Memory B cell (primary cell): ENCODE results near the gene SORCS2.

Experiments
- ATAC-seq: fragments of 150-1000 bp; cut with Tn5 transposase; 2 replicates; pipeline ENCODE4 v1.10.0; 2021; ENCODE audit warnings: low read depth, mild to moderate bottlenecking, moderate library complexity
- DNase-seq, 2 donors: peaks; one replicate each; pipeline ENCODE4 v3.0.0; 2022; ENCODE audit warnings: low spot score in 2 of 2
- H3K27ac Mint-ChIP-seq: one replicate; pipeline ENCODE4 v1.8.0; 2022; ENCODE audit warnings: mild to moderate bottlenecking, moderate library complexity, mixed read lengths
- H3K27me3 Mint-ChIP-seq: one replicate; pipeline ENCODE4 v1.8.0; 2022; ENCODE audit warnings: mixed read lengths
- H3K36me3 Mint-ChIP-seq: one replicate; pipeline ENCODE4 v1.8.0; 2022; ENCODE audit warnings: mild to moderate bottlenecking, mixed read lengths
- H3K4me1 Mint-ChIP-seq: one replicate; pipeline ENCODE4 v1.8.0; 2022; ENCODE audit warnings: mixed read lengths
- H3K4me3 Mint-ChIP-seq: one replicate; pipeline ENCODE4 v1.8.0; 2022; ENCODE audit warnings: mild to moderate bottlenecking, moderate library complexity, mixed read lengths
- H3K9me3 Mint-ChIP-seq: one replicate; pipeline ENCODE4 v1.8.0; 2022; ENCODE audit warnings: mixed read lengths

Gene SORCS2

DNA sequence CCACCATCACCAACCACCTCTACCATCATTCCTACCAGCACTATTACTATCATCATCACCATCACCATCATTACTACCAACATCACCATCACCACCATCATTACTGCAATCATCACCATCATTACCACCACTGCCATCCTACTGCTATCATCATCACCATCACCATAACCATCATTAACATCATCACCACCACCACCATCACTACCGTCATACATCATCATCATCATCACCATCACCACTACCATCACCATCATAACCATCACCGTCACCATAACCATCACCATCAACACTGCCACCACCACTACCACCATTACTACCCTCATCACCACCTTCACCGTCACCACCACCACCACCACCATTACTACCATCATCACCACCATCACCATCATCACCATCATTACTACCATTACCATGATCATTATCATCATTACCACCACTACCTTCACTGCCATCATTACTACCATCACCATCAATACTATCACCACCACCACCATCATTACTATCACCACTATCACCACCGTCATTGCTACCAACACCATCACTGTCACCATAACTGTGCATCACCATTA lies 170.6 kb downstream of the SORCS2 start:
- Mint-ChIP-seq H3K27ac (no peak overlapping the region), H3K9me3 (peaks cover 2% of the 10 kb centered on the region), H3K4me3 (no peak overlapping the region), H3K27me3 (peaks cover 5% of the 10 kb centered on the region), H3K36me3 (no peaks in the 10 kb centered on the region), H3K4me1 (no peaks in the 10 kb centered on the region)
- ATAC-seq = no peak
- no peak for DNase-seq

DNA sequence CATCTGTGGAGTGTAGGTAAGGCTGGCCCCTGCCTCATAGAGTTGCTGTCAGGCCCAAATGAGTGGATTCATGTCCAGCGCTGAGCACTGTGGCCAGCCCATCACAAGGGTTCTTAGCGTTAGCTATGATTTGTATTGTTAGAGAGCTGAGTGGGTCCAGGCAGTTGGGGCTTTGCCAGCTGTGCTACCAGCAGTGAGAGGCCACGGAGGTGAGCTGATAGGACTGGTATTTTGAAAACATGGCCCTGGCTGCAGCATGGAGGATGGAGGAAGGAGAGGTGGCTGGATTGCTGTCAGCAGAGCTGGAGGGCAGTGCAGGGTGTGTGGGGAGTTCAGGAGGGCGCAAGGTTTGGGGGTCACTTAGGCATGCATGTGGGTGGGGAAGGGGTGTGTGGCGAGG lies 172.6 kb downstream of the SORCS2 start:
- H3K4me3 Mint-ChIP-seq = no peak overlapping the region
- peaks cover 5% of the 10 kb centered on the region for H3K27me3 Mint-ChIP-seq
- peaks cover 2% of the 10 kb centered on the region for H3K9me3 Mint-ChIP-seq
- ATAC-seq (no peak), DNase-seq (no peak)
- no peak overlapping the region for H3K27ac Mint-ChIP-seq
- H3K4me1 Mint-ChIP-seq = no peaks in the 10 kb centered on the region
- no peaks in the 10 kb centered on the region for H3K36me3 Mint-ChIP-seq

- H3K27ac Mint-ChIP-seq = no peak overlapping the region
- DNase-seq = no peak
- H3K4me1 Mint-ChIP-seq = no peaks in the 10 kb centered on the region
- no peak for ATAC-seq
- H3K27me3 Mint-ChIP-seq = peaks cover 5% of the 10 kb centered on the region
- H3K36me3 Mint-ChIP-seq = no peaks in the 10 kb centered on the region
- H3K9me3 Mint-ChIP-seq = peaks cover 2% of the 10 kb centered on the region
- no peak overlapping the region for H3K4me3 Mint-ChIP-seq
Observed at GRCh38 chr4:7365462-7366179, 173.3 kb downstream of the SORCS2 start.

DNA sequence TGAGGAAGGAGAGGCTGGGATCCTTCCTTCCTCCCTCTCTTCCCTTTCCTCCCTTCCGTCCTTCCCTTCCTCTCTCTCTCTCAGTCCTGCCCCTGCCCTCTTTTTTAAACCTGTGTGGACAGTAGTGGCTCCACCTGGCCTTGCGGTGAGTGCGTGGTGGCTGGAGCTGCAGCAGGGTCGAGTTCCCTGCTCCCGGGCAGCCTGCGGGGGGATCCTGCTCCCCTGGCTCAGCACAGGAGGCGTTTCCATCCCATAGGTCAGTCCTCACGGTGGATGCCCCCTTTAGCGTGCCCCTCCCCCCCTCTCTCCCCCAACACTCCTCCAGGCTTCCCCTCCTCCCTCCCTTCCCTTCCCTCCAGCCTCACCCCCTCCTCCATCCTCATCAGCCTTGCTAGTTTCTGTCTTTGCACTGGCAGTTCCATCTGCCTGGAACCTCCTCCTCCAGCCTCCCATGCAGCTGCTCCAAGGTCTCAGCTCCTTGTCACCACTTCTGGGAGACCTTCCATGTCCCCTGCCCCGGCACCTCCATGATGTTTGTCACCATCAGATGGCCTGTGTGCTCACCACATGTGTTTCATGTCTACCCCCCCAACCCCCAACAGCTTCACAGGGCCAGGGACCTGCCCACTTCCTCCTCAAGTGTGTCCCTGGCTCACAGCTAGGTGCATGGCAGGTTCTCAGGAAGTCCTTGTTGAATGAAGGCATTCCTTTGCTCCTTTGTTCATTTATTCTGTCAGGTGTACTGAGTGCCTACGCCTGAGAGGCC lies 174.0 kb downstream of the SORCS2 start:
- H3K27me3 Mint-ChIP-seq = peaks cover 5% of the 10 kb centered on the region
- no peak for DNase-seq
- no peaks in the 10 kb centered on the region for H3K36me3 Mint-ChIP-seq
- no peak for ATAC-seq
- H3K27ac Mint-ChIP-seq = no peak overlapping the region
- H3K4me3 Mint-ChIP-seq = no peak overlapping the region
- no peaks in the 10 kb centered on the region for H3K4me1 Mint-ChIP-seq
- H3K9me3 Mint-ChIP-seq = peaks cover 2% of the 10 kb centered on the region

- Mint-ChIP-seq H3K36me3 (no peaks in the 10 kb centered on the region), H3K4me1 (no peaks in the 10 kb centered on the region), H3K27me3 (peaks cover 5% of the 10 kb centered on the region), H3K9me3 (peaks cover 2% of the 10 kb centered on the region), H3K27ac (no peak overlapping the region), H3K4me3 (no peak overlapping the region)
- no peak for ATAC-seq
- DNase-seq = no peak
Observed at GRCh38 chr4:7366954-7367353, 174.6 kb downstream of the SORCS2 start.

DNA sequence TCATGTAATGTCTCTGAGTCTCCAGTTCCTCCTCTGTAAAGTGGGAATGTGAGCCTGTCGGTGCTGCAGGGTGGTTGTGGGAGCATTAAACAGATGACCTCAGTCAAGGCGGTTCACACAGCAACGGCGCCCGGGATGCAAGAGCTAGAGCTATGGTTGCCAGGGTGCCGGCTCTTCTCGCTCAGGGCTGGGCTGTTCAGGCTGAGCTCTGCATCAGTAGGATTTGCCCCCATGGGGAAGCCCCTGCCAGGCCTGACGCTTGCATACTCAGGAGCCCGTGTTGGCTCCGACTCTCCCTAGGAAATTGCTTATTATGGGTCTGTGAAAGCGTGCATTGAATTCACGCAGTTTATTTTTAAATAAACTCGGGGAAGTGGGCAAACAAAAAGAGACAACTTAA lies 175.1 kb downstream of the SORCS2 start:
- Mint-ChIP-seq H3K4me3 (no peak overlapping the region), H3K4me1 (no peaks in the 10 kb centered on the region), H3K27me3 (peaks cover 5% of the 10 kb centered on the region), H3K9me3 (peaks cover 2% of the 10 kb centered on the region), H3K27ac (no peak overlapping the region), H3K36me3 (no peaks in the 10 kb centered on the region)
- DNase-seq = no peak
- no peak for ATAC-seq

- DNase-seq (no peak), ATAC-seq (no peak)
- Mint-ChIP-seq H3K4me3 (no peak overlapping the region), H3K9me3 (peaks cover 2% of the 10 kb centered on the region), H3K27ac (no peak overlapping the region), H3K4me1 (no peaks in the 10 kb centered on the region), H3K27me3 (peaks cover 5% of the 10 kb centered on the region), H3K36me3 (no peaks in the 10 kb centered on the region)
Observed at GRCh38 chr4:7367864-7368277, 175.5 kb downstream of the SORCS2 start.

DNA sequence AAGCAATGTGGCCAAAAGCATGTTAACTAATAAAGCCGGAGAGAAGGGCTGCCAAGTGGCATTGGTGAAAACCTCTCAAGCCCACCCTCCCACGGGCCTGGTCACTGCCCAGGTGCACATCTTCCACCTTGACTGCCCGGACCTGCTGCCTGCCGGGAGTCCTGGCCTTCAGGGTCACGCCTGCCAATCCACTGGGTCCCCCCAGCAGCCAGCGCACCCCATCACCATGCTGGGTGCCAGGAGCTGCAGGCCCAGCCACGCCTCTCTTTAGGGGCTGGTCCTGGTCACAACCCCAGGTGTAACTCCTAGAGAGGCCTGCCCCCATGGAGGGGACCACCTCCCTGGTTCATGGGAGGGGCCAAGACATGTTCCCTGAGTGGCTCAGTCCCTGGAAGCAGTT lies 176.0 kb downstream of the SORCS2 start:
- Mint-ChIP-seq H3K27ac (no peak overlapping the region), H3K4me1 (no peaks in the 10 kb centered on the region), H3K9me3 (peaks cover 2% of the 10 kb centered on the region), H3K4me3 (no peak overlapping the region), H3K27me3 (peaks cover 5% of the 10 kb centered on the region), H3K36me3 (no peaks in the 10 kb centered on the region)
- ATAC-seq (no peak), DNase-seq (no peak)

- Mint-ChIP-seq H3K27me3 (peaks cover 5% of the 10 kb centered on the region), H3K9me3 (no peaks in the 10 kb centered on the region), H3K4me3 (no peak overlapping the region), H3K4me1 (no peaks in the 10 kb centered on the region), H3K36me3 (no peaks in the 10 kb centered on the region), H3K27ac (no peak overlapping the region)
- ATAC-seq (no peak), DNase-seq (no peak)
Observed at GRCh38 chr4:7369511-7369910, 177.2 kb downstream of the SORCS2 start.

DNA sequence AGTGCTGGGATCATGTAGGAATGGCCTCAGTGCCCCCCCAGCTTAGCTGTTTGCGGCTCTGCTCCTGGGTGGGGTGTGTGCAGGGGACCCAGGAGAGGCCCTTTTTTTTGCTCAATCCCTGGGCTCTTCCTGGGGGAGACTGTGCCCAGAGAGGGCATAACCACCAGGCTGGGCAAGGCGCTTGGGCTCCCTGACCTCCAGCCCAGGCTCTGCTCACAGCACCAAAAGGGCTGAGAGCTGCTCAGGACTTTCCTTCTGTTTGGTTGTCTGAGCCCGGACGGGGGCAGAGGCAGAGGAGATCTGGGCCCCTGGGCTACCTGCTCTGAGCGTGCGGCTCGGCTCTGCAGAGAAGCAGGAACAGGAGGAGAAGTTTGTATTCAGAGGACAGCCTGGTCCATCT lies 177.7 kb downstream of the SORCS2 start:
- no peak for ATAC-seq
- H3K27ac Mint-ChIP-seq = no peak overlapping the region
- no peaks in the 10 kb centered on the region for H3K9me3 Mint-ChIP-seq
- no peaks in the 10 kb centered on the region for H3K4me1 Mint-ChIP-seq
- H3K27me3 Mint-ChIP-seq = peaks cover 4% of the 10 kb centered on the region
- no peaks in the 10 kb centered on the region for H3K36me3 Mint-ChIP-seq
- no peak for DNase-seq
- no peak overlapping the region for H3K4me3 Mint-ChIP-seq

GRCh38 chr4:7371210-7371941 lies 179.0 kb downstream of the SORCS2 start:
- no peak overlapping the region for H3K4me3 Mint-ChIP-seq
- no peaks in the 10 kb centered on the region for H3K9me3 Mint-ChIP-seq
- no peaks in the 10 kb centered on the region for H3K36me3 Mint-ChIP-seq
- DNase-seq = no peak
- no peaks in the 10 kb centered on the region for H3K4me1 Mint-ChIP-seq
- ATAC-seq = no peak
- peaks cover 6% of the 10 kb centered on the region for H3K27me3 Mint-ChIP-seq
- H3K27ac Mint-ChIP-seq = no peak overlapping the region

DNA sequence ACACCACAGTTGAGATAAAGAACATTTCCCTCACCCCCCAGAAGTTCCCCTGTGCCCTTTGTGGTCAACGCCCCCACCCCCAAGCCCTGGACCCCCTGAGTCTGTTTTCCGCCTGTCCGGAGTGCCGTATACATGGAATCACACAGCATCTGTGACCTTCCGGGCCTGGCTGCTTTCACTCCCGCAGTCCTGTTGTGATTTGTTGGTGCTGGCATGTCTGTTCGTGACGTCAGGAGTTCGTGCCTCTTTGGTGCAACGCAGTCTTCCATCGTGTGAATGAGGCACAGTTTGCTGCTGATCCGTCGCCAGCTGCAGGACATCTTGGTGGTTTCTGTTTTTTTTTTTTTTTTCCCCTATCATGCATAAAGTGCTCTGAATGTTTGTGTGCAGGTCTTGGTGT lies 180.3 kb downstream of the SORCS2 start:
- no peaks in the 10 kb centered on the region for H3K36me3 Mint-ChIP-seq
- H3K9me3 Mint-ChIP-seq = no peaks in the 10 kb centered on the region
- DNase-seq = no peak
- H3K4me1 Mint-ChIP-seq = no peaks in the 10 kb centered on the region
- no peak overlapping the region for H3K4me3 Mint-ChIP-seq
- peaks cover 3% of the 10 kb centered on the region for H3K27me3 Mint-ChIP-seq
- H3K27ac Mint-ChIP-seq = no peak overlapping the region
- no peak for ATAC-seq

DNA sequence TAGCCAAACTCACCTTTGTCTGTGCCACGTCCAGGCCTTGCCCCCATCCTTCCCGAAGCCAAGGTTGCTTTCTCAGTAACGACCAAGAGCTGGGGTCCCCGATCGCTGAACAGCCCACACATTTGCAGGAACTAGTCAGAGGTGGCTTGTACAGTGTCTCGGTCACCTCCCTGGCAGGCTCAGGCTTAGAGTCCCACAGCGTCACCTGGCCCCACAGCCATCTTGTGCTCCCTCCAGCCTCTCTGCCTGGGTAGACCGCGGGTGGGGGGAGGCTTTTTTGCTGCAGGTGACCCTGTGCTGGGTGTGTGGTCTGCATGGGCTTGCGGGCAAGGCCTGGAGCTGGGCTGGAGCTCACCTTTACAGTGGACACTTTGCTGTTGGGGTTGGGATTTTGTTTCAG lies 182.2 kb downstream of the SORCS2 start:
- Mint-ChIP-seq H3K27ac (no peak overlapping the region), H3K36me3 (no peaks in the 10 kb centered on the region), H3K27me3 (peaks cover 3% of the 10 kb centered on the region), H3K4me1 (no peaks in the 10 kb centered on the region), H3K9me3 (no peaks in the 10 kb centered on the region), H3K4me3 (no peak overlapping the region)
- no peak for DNase-seq
- no peak for ATAC-seq

GRCh38 chr4:7375427-7375826 lies 183.1 kb downstream of the SORCS2 start:
- Mint-ChIP-seq H3K36me3 (no peaks in the 10 kb centered on the region), H3K9me3 (no peaks in the 10 kb centered on the region), H3K27me3 (peaks cover 4% of the 10 kb centered on the region), H3K27ac (no peak overlapping the region), H3K4me1 (no peaks in the 10 kb centered on the region), H3K4me3 (no peak overlapping the region)
- no peak for DNase-seq
- ATAC-seq = no peak
